ENCODE measurements around the gene SERAC1. TPM values are rescaled to one million over a fixed set of nuclear protein-coding genes. Genes with fewer than 3 reads are reported as not detected.
A peak's percentile ranks its signal among the peaks of the same experiment; 100 is the strongest.
"Not testable (repeated sequence)": the region's sequence is repeated elsewhere in the genome, so short reads cannot be mapped to it uniquely, and the experiment has no call there.

The SERAC1 gene
- total RNA-seq: 10 to 100 TPM in 2 of 4 donors, 1 to 10 TPM in 2; 5.2 to 14.9 (median 10.1) TPM

DNA sequence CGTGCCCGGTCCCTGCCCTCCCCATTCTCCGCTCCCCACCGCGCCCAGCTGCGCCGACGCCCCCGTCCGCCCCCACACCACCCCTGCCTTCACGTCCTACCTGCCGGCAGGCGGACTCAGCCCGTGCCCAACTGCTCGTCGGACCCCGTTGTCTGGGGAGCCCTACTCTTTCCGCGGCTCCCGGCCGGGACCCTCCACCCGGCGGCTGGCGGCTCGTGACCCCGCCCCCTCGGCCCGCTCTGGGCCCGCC is at the start of gene SERAC1:
Gene SERAC1, minus strand, starts transcription at position 223 of the 250 bp plus-strand sequence. CDS start 9,899 bp downstream, outside the sequence.
- intact Hi-C loops (cut with DNase I): no loop called here
- WGBS, 2 donors: 0% methylated on average over 2 of the region's 29 CpGs; no CpG with 5 or more reads in 1 of the 2 donors
- peak within 1 kb of the TSS; percentile 98 to 100 (median 99) for H3K27ac ChIP-seq
- peaks cover 0 to 12% (median 0%) of the 10 kb centered on the region in 3 donors for H3K36me3 ChIP-seq
- peaks cover 3 to 37% (median 4%) of the 10 kb centered on the region in 3 donors for H3K4me1 ChIP-seq
- TF ChIP-seq, protein P1, sequence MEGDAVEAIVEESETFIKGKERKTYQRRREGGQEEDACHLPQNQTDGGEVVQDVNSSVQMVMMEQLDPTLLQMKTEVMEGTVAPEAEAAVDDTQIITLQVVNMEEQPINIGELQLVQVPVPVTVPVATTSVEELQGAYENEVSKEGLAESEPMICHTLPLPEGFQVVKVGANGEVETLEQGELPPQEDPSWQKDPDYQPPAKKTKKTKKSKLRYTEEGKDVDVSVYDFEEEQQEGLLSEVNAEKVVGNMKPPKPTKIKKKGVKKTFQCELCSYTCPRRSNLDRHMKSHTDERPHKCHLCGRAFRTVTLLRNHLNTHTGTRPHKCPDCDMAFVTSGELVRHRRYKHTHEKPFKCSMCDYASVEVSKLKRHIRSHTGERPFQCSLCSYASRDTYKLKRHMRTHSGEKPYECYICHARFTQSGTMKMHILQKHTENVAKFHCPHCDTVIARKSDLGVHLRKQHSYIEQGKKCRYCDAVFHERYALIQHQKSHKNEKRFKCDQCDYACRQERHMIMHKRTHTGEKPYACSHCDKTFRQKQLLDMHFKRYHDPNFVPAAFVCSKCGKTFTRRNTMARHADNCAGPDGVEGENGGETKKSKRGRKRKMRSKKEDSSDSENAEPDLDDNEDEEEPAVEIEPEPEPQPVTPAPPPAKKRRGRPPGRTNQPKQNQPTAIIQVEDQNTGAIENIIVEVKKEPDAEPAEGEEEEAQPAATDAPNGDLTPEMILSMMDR (IDR thresholded peaks at IDR 0.05): no peak
- TF ChIP-seq POLR2A (IDR thresholded peaks at IDR 0.05): no peak
- H3K4me3 ChIP-seq: peak within 1 kb of the TSS; percentile 92 to 100 (median 92)
- no peak for DNase-seq
- no peaks in the 10 kb centered on the region for H3K27me3 ChIP-seq
- no peaks in the 10 kb centered on the region for H3K9me3 ChIP-seq

DNA sequence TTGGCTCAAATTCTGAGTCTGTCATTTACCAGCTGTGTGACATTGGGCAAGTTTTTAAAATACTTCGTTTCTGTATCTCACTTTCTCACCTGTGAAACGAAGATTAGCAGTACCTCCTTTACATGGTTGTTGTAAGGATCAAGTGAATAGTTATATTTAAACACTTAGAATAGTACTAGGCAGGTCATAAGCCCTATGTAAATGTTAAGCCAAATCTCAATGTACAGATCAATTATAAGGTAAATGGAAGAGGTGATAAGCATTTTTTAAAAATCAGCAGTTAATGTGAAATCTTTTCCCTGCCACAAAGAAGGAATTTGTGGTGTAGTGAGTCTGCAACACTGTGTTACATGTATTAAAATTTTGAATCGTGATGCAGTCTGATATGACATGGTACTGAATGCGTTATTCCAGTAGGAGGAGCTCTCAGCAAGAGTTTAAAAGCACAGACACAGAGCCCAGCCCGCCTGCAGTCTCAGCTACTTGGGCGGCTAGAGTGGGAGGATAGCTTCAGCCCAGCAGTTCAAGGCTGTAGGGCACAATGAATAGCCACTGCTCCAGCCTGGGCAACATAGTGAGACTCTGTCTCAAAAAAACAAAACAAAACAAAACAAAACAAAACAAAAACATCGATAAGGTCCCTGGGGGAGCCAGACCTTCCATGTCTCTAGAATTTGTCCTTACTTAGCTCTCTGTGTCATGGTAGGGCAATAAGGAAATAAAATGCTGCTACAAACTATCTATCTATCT is 46.0 kb upstream of the SERAC1 start:
- Histone ChIP-seq H3K27ac (no peak overlapping the region), H3K9me3 (no peaks in the 10 kb centered on the region), H3K36me3 (no peaks in the 10 kb centered on the region), H3K4me1 (no peaks in the 10 kb centered on the region), H3K27me3 (no peaks in the 10 kb centered on the region), H3K4me3 (no peak overlapping the region)
- intact Hi-C loops (cut with DNase I): no loop called here
- TF ChIP-seq POLR2A (IDR thresholded peaks at IDR 0.05): no peak
- TF ChIP-seq, protein P1 (IDR thresholded peaks at IDR 0.05): peak; percentile 47 to 78 (median 62)
- 15 to 17% methylated on average over 7 of the region's 7 CpGs for WGBS, 2 donors
- DNase-seq: no peak

DNA sequence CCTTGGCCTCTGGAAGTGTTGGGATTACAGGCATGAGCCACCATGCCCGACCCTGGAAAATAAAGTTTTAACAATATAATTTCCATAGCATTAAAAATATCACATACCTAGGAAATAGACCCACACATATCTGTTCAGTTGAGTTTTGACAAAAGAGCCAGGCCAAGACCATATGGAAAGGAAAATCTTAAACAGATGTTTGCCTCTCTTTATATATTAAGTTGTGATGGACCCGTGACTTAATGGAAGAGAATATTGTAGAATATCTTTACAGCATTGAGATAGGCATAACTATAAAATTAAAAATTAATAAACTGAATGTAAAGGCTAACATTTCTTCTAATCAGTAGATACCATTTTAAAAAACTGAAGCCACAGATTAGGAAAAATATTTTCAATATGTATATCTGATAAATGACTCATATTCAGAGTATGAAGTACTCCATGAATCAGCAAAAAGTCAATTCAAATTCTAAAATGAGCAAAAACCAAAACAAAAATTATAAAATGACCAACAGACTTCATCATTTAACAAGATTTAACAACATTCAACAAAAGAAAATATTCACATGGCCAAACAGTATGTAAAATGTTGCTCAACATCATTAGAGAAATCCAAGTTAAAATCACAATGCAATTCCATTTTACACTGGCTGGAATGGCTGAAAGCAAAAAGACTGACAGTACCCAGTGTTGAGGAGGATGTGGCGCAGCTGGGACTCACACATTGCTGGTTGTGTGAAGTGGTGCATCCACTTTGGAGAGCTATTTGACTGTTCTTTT is 43.4 kb upstream of the SERAC1 start:
- intact Hi-C loops (cut with DNase I): no loop called here

DNA sequence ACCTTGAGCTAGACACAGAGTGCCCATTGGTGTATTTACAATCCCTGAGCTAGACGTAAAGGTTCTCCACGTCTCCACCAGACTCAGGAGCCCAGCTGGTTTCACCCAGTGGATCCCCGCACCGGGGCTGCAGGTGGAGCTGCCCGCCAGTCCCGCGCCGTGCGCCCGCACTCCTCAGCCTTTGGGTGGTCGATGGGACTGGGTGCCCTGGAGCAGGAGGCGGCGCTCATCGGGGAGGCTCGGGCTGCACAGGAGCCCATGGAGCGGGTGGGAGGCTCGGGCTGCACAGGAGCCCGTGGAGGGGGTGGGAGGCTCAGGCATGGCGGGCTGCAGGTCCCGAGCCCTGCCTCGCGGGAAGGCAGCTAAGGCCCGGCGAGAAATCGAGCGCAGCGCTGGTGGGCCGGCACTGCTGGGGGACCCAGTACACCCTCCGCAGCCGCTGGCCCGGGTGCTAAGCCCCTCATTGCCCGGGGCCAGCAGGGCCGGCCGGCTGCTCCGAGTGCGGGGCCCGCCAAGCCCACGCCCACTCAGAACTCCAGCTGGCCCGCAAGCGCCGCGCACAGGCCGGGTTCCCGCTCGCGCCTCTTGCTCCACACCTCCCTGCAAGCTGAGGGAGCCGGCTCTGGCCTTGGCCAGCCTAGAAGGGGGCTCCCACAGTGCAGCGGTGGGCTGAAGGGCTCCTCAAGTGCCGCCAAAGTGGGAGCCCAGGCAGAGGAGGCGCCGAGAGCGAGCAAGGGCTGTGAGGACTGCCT is 41.7 kb upstream of the SERAC1 start:
- 63 to 97% methylated on average over 3 to 14 of the region's 52 CpGs for WGBS, 2 donors
- H3K27ac ChIP-seq; H3K4me1 ChIP-seq; intact Hi-C loops (cut with DNase I); H3K27me3 ChIP-seq; DNase-seq; H3K9me3 ChIP-seq; H3K36me3 ChIP-seq; H3K4me3 ChIP-seq: not testable (repeated sequence)

More for the DNA sequence above, 43.4 kb upstream of the SERAC1 start:
- peaks cover 0 to 8% (median 0%) of the 10 kb centered on the region in 3 donors for H3K4me1 ChIP-seq
- TF ChIP-seq POLR2A (IDR thresholded peaks at IDR 0.05): no peak
- TF ChIP-seq, protein P1 (IDR thresholded peaks at IDR 0.05): no peak
- DNase-seq: no peak
- H3K27me3 ChIP-seq: peaks cover 0 to 6% (median 0%) of the 10 kb centered on the region in 4 donors
- H3K27ac ChIP-seq: no peak overlapping the region
- H3K4me3 ChIP-seq: no peak overlapping the region
- H3K9me3 ChIP-seq: no peaks in the 10 kb centered on the region
- H3K36me3 ChIP-seq: no peaks in the 10 kb centered on the region
- 68 to 77% methylated on average over 3 of the region's 3 CpGs for WGBS, 2 donors

DNA sequence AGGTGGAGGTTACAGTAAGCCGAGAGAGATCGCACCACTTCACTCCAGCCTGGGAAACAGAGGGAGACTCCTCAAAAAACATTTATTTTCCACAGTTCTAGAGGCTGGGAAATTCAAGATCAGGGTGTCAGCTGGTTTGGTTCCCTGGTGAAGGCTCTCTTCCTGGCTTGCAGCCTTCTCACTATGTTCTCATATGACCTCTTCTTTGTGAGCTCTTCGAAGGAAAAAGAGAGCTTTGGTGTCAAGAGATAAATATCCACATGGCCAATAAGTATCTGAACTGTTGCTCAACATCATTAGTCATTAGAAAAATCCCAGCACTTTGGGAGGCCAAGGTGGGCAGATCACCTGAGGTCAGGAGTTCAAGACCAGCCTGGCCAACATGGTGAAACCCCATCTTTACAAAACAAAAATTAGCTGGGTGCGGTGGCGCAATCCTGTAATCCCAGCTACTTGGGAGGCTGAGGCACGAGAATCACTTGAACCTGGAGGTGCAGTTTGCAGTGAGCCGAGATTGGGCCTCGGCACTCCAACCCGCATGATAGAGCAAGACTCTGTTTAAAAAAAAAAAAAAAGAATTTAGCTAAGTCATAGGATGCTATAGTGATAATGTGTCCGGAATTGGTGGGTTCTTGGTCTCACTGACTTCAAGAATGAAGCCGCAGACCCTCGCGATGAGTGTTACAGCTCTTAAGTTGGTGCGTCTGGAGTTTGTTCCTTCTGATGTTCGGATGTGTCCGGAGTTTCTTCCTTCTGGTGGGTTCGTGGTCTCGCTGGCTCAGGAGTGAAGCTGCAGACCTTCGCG is 40.4 kb upstream of the SERAC1 start:
- H3K9me3 ChIP-seq; H3K4me1 ChIP-seq; H3K4me3 ChIP-seq; H3K36me3 ChIP-seq; DNase-seq; intact Hi-C loops (cut with DNase I); H3K27me3 ChIP-seq; H3K27ac ChIP-seq: not testable (repeated sequence)
- 78 to 88% methylated on average over 16 to 20 of the region's 20 CpGs for WGBS, 2 donors
